HTR-8/SVneo (cell line): ENCODE results near the gene PML.
A peak's percentile ranks its signal among the peaks of the same experiment; 100 is the strongest.

Experiments used
- DNase-seq: peaks from one replicate; pipeline ENCODE4 v3.0.0; 2011; ENCODE audit warnings: low spot score, mixed read lengths; ENCODE audit not compliant: insufficient read length
- FAIRE-seq: peaks from 2 replicates; lab custom pipeline; 2011; peaks lifted over from hg19 to GRCh38; lab: Jason Lieb, UNC

The PML gene

GRCh38 chr15:74036271-74037170, 42.0 kb downstream of the PML start:
- FAIRE-seq = no peak
- DNase-seq = peak; percentile 56

GRCh38 chr15:74037171-74038117, 42.9 kb downstream of the PML start:
- no peak for DNase-seq
- no peak for FAIRE-seq

- FAIRE-seq = no peak
- DNase-seq = no peak
Observed at GRCh38 chr15:74038707-74039655, 44.5 kb downstream of the PML start.

- peak; percentile 44 for FAIRE-seq
- no peak for DNase-seq
Observed at GRCh38 chr15:74039656-74040010, 45.1 kb downstream of the PML start.

GRCh38 chr15:74040109-74040850, 45.8 kb downstream of the PML start:
- DNase-seq (peak; percentile 41), FAIRE-seq (no peak)

GRCh38 chr15:74041311-74041756, 46.8 kb downstream of the PML start:
- DNase-seq (no peak), FAIRE-seq (no peak)

GRCh38 chr15:74041777-74042435, 47.4 kb downstream of the PML start:
- FAIRE-seq (no peak), DNase-seq (no peak)

GRCh38 chr15:74042603-74043424, 48.3 kb downstream of the PML start:
- FAIRE-seq = peak; percentile 4
- no peak for DNase-seq

- no peak for FAIRE-seq
- no peak for DNase-seq
Observed at GRCh38 chr15:74043425-74044266, 49.1 kb downstream of the PML start.

GRCh38 chr15:74044267-74045110, 50.0 kb downstream of the PML start:
- DNase-seq = no peak

GRCh38 chr15:74045184-74045583, 50.7 kb downstream of the PML start:
- FAIRE-seq = no peak

More at GRCh38 chr15:74044267-74045110, 50.0 kb downstream of the PML start:
- FAIRE-seq = no peak

GRCh38 chr15:74045636-74046274, 51.2 kb downstream of the PML start:
- FAIRE-seq = no peak
- DNase-seq = no peak

More at GRCh38 chr15:74045184-74045583, 50.7 kb downstream of the PML start:
- DNase-seq = no peak

- FAIRE-seq (no peak), DNase-seq (no peak)
Observed at GRCh38 chr15:74046275-74046674, 51.8 kb downstream of the PML start.

- DNase-seq (no peak), FAIRE-seq (no peak)
Observed at GRCh38 chr15:74050127-74050526, 55.6 kb downstream of the PML start.

- no peak for DNase-seq
- FAIRE-seq = no peak
Observed at GRCh38 chr15:74050556-74051234, 56.2 kb downstream of the PML start.
